Measurements from ENCODE around the gene COL1A1. TPM values are rescaled to one million over a fixed set of nuclear protein-coding genes. Genes with fewer than 3 reads are reported as not detected.

COL1A1 gene
- total RNA-seq, 1 donor from 2014 or later = under 0.01 TPM

DNA sequence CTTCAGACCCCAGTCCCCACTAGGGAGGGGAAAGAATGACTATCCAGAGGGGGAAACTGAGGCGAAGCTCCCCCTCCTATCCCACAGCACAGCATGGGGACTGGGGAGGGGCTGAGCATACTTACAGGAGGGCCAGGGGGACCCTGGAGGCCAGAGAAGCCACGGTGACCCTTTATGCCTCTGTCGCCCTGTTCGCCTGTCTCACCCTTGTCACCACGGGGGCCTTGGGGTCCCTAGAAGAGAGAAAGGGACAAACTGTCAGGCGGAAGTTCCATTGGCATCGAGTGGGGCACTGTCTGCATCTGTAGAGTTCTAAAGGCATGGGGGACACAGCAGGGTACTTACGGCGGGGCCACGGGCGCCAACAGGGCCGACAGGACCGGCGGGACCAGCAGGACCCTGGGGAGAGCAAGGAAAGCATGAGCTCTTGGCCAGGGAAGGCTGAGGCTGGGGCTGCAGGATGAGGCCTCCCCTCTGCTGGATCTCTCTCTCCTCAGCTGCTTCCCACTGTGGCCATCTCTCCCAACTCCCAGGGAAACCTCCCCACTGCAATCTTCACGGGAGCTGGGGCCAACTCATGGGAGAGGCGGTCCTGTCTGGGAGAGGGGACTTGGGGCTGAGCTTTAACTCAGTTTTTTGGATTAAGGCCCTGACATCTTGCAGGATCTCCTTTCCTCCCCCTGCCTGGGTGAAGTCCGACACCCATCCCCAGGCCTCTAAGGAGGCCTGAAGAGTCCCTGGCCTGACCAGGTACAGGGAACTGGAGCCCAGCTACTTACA is 13.5 kb downstream of the COL1A1 start:
- no peak for DNase-seq (ENCODE audit: low read depth in 2 of 2)

DNA sequence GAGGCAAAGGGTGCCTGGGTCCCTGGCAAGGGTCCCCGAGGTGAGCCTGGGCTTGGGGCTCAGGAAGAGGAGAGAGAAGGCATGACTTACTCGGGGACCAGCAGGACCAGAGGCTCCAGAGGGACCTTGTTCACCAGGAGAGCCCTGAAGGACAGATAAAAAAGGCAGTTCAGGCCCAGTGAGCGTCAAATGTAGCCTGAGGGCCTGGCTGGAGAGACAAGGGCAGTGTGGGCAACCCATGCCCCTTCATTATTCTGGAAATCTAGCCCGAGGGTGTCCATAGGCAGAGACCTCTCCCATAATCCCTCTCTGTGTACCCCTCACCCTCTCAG is 14.1 kb downstream of the COL1A1 start:
- DNase-seq (ENCODE audit: low read depth in 2 of 2) = no peak

DNA sequence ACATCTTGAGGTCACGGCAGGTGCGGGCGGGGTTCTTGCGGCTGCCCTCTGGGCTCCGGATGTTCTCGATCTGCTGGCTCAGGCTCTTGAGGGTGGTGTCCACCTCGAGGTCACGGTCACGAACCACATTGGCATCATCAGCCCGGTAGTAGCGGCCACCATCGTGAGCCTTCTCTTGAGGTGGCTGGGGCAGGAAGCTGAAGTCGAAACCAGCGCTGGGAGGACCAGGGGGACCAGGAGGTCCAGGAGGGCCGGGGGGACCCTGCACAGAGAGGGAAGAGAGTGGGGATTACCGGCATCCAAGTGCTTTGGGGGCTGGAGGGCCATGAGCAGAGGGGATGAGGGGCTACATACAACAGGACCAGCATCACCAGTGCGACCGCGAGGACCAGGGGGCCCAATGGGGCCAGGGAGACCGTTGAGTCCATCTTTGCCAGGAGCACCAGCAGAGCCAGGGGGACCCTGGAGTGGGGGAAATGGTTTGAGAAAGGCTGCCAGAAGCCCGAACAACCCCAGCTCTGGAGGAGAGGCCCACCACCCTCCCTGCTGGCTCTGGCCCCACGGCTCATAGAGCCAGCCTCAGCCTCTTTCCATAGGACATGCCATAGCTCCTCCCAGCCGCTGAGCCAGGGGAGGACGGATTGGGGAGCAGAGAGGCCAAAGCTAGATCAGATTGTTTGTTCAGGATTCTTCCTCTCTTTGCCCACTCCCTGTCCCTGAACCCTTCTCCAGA is 14.6 kb downstream of the COL1A1 start:
- no peak for DNase-seq (ENCODE audit: low read depth in 2 of 2)

DNA sequence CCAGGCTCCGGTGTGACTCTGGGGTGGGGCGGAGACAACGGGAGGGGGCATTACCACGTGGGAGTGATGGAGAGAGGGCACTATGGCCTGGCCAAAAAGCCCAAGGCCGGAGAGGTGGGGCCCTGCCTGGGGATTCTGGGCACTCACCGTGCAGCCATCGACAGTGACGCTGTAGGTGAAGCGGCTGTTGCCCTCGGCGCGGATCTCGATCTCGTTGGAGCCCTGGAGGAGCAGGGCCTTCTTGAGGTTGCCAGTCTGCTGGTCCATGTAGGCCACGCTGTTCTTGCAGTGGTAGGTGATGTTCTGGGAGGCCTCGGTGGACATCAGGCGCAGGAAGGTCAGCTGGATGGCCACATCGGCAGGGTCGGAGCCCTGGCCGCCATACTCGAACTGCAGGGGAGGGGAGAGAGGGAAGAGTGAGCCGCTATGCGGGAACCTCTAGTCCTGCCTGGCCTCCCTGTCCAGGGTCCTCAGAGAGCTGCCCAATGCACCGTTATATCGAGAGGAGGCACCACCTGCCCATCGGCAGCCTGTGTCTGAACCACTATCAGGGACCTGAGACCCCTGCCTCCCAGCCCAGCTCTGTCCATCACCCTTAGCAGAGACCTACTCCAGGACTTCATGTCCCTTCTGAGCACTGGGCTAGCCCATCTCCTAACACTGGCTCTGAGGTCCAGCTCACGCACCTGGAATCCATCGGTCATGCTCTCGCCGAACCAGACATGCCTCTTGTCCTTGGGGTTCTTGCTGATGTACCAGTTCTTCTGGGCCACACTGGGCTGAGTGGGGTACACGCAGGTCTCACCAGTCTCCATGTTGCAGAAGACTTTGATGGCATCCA is 15.6 kb downstream of the COL1A1 start:
- DNase-seq (ENCODE audit: low read depth in 2 of 2) = no peak

DNA sequence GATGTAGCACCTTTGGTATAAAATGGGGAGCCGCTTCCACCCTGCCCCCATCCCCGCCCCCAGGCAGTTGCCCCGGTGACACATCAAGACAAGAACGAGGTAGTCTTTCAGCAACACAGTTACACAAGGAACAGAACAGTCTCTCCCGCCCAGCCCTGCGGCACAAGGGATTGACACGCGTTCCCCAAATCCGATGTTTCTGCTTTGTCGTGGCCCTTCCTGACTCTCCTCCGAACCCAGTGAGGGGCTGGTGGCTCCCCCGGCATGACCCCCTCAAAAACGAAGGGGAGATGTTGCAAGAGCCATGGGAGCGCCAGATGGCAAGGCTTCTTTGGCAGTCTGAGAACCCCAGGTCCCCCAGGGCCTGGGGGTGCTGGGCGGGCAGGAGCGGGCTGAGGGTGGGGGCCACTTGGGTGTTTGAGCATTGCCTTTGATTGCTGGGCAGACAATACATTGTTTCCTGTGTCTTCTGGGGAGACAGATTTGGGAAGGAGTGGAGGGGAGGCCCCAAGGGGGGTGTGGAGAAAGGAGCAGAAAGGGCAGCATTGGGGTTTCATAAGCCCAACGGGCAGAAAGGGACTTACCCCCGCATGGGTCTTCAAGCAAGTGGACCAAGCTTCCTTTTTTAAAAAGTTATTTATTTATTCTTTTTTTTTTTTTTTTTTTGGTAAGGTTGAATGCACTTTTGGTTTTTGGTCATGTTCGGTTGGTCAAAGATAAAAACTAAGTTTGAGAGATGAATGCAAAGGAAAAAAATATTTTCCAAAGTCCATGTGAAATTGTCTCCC is 16.6 kb downstream of the COL1A1 start:
- no peak for DNase-seq (ENCODE audit: low read depth in 2 of 2)

DNA sequence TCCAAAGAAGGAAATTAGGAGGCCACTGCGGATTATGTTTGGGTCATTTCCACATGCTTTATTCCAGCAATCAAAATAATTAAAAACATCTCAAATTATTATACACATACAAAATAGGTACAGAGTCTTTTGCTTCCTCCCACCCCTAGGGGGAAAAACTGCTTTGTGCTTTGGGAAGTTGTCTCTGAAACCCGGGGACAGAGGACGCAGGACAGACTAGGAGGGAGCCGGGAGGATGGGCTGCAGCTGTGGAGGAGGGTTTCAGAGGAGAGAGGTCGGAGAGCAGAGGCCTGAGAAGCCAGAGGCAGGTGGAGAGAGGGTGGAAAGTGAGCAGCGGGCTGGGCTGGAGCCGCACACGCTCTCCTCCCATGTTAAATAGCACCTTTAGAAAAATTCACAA is 17.4 kb downstream of the COL1A1 start:
- no peak for DNase-seq (ENCODE audit: low read depth in 2 of 2)

DNA sequence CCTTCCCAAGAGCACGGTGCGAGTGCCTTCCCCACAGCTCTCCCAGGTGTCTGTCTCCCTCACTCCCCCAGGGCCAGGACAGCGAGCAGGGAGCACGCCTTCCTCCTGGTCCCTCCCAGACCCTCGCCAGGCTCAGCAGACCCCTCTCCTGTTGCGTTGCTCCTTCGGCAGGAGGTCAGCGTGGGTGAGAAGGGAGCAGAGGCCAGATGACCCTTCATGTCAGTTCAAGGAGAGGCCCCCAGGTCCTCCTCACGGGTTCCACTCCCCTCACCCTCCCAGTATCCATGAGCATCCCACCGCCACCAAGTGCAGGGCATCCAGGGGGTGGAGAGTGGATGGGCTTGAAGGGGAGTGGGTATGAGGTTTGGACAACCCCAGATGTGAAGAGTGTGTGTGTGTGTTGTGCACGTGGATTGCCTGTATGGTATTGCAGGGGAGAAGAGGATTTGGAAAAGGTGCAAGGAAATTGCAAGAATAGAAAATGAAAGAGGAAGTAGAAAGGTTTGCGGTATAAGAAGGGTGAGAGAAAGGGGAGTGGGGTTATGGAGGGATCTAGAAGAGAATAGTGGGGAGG is 17.9 kb downstream of the COL1A1 start:
- no peak for DNase-seq (ENCODE audit: low read depth in 2 of 2)

DNA sequence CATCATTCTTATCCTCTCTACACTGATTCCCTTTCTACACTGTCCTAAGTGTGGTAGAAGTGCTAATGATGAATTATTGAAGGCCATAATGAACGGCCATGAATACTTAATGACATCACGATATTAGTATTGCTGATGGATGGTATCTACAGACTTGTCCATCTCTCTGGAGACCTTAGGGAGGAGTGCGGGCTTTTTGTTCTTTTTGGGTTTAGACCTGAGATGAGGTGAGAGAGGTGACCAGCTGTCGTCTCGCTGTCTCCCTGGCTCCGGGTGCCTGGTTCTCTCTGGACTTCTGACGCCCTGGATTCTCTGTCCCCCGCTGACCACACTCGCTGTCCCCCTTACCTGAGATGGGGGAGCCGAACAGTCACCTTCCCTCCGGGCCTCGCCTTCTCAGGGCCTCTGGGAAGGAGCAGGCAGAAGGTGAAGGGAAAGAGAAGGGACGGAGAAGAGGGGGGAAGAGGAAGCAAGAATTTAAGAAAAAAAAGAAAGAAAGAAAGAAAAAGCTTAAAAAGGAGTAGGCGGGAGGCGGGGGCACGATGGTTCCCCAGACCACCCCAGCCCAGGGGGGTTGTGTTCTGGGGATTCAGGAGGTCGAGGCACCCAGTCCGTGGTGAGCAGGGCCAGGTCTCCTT is 18.5 kb downstream of the COL1A1 start:
- no peak for DNase-seq (ENCODE audit: low read depth in 2 of 2)

DNA sequence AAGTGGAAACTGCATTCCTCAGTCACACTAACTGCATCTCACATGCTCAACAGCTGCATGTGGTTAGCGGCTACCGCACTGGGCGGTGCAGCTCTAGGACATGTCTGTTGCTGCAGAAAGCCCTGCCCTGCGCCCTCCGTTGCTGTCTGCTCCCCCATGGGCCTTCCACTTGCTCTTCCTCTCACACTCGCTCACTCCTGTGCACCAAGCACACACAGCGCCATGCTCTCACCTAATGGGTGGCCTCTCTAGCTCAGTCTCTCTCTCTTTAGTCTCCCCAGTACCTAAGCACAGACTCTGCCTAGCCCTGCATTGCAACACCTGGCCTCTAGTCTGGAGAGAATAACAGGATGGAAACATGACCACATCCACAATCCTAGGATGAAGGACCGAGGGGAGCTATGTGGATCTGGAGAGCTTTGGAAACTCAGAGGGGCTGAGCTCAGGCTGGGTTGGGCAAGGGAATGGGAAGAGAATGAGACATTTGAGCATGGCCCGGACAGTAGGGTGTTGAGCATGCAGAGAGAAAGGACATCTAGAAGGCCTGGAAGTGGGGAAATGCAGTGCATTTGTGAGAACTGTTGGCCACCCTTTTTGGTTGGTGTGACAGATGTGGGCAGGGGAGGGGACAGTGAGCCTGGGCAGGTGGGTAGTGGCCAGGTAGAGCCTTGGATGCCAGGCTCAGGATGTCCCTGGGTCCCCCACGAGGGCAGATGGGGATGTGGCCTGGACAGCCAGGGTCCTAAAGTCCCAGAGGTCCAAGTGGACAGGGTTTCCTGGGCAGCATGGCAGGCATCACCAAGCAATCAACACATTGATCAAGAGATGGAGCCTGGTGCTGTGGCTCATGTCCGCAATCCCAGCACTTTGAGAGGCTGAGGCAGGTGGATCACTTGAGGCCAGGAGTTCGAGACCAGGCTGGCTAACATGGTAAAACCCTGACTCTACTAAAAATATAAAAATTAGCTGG is 19.6 kb downstream of the COL1A1 start:
- no peak for DNase-seq (ENCODE audit: low read depth in 2 of 2)

DNA sequence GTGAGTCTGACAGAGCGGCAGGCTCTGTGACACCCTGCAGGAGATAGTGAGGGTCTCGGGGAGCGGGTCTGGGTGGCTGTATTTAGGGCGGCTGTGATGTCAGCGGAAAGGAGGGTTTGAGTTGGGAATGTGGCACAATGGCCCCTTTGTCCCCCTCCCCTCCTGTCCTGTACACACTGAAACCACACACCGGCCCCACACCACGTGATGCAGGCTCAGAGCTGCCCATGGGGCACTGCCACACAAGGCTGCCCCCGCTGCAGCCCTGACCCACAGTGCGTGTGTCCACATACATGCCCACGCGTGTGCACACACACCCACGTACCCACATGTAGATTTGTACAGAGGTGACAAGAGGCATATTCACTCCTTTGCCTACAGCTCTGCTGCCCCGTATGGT is 20.3 kb downstream of the COL1A1 start:
- no peak for DNase-seq (ENCODE audit: low read depth in 2 of 2)

DNA sequence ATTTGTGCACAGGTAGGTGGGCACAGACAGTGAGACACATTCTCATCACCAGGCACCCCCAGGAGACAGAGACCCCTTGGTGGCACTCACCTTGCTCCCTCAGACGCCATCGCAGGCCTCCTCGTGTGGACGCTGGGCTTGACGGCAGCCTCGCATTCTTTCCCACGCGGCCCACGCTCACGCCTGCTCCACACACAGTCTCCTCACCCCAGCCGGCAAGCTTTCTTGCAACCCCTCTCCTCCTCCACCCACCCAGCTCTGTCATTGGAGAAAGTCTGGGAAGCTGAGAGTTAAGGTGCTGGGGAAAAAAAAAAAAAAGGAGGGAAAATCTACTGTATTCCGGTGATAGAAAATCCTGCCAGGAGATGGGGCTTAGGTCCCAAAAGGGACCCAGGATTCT is 20.8 kb downstream of the COL1A1 start:
- no peak for DNase-seq (ENCODE audit: low read depth in 2 of 2)

DNA sequence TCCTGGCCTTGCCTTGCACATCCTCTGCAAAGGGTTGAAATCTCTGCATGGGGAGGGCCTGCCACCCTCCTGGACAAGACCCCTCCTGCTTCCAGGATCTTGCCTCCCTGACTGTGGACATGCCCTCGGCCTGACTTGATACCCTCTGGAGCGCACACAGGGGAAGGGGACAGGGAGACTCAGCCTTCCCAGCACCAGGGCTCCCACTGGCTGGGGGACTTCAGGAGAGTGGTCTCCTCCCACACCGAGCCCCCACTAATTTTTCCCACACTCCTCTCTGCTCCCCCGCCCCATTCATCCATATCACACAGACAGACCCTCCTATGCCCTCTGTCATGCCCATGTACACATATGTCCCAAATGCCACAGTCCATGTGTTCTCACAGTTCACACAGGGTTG is 21.3 kb downstream of the COL1A1 start:
- DNase-seq (ENCODE audit: low read depth in 2 of 2) = no peak

DNA sequence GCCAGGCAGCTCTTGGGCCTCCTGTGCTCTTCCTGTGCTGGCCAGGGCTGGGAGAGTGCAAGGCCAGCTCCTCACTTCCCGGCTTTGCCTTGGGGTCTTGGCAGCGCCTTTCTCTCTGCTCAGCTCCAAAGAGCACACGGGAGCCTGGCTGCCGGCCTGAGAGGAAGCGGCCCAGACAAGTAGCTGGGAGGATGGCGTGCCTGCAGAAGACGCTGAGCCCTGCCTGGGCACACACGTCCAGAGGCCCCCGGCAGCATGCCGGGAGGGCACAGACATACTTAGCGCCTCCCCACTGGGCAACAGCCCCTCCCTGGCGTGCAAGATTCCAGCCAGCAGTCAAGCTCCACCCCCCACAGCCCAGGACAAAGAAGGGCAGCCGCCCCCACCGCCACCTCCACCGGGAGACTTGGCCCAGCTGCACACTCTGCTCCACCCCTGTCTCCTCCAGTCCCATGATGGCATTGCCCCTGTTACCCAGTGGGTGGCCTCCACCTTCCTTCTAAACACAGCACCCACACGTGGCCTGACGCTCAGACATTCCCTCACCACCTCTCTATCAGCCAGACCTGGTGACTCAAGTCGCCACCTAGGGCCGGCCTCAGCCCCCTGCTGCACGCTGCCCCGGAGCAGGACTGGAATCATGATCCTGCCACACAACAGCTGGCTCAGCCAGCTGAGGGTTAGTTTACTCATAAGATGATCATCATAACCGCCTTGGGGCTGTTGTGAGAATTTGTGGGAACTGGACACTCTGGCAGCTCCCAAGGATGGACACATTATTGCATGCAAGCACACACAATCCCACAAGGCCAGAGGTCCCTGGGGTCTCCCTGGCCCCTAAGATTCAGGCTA is 23.2 kb downstream of the COL1A1 start:
- DNase-seq (ENCODE audit: low read depth in 2 of 2) = peak; percentile 20 to 80

DNA sequence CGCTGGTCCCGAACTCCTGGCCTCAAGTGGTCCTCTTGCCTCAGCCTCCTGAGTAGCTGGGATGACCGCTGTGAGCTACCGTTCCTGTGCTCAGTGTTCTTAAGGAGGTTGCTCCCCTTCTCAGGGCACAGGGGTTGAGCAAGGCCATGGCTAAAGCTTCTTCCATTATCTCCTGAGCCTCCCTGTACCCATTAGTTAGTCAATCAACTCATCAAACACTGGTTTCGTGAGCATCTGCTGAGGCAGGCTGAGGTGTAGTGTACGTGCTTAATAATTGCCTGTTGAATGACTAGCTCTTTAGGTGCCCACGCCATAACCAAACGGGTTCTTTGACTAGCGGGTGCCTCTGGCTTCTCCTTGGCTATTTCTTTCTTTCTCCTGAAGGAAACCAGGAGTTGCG is 24.0 kb downstream of the COL1A1 start:
- DNase-seq (ENCODE audit: low read depth in 2 of 2) = no peak

DNA sequence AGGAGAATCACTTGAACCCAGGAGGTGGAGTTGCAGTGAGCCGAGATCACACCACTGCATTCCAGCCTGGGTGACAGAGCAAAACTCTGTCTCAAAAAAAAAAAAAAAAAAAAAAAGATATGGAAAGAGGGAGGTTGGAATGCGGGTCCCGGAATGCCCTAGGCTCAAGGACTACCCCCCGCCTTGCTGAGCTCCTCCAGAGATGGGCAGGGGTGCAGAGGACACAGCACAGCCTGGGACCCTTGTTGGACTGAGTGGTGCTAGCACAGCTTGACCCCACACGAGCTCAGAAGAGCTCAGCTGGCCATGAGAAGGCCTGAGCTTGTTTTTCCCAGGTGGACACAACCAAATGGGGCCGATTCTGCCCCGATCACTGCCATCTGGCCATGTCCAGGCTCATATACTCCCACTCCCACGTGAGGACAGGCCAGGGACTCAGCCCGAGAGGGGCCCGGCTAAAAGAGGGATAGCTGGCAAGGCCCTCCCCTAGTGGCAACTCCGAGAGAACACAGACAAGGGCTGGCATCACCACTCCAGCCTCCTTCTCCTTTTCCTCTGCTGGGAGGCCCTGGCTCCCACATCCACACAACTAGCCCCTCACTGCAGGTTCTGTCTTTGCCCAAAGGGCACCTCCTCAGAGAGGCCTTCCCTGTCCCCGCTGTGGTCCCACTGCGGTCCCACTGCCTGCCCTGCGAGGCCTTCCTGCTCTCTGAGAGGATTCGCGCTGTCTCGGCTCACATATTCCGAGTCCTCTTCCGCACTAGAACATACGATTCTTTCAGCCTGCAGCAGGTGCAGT is 24.7 kb downstream of the COL1A1 start:
- DNase-seq (ENCODE audit: low read depth in 2 of 2) = no peak

DNA sequence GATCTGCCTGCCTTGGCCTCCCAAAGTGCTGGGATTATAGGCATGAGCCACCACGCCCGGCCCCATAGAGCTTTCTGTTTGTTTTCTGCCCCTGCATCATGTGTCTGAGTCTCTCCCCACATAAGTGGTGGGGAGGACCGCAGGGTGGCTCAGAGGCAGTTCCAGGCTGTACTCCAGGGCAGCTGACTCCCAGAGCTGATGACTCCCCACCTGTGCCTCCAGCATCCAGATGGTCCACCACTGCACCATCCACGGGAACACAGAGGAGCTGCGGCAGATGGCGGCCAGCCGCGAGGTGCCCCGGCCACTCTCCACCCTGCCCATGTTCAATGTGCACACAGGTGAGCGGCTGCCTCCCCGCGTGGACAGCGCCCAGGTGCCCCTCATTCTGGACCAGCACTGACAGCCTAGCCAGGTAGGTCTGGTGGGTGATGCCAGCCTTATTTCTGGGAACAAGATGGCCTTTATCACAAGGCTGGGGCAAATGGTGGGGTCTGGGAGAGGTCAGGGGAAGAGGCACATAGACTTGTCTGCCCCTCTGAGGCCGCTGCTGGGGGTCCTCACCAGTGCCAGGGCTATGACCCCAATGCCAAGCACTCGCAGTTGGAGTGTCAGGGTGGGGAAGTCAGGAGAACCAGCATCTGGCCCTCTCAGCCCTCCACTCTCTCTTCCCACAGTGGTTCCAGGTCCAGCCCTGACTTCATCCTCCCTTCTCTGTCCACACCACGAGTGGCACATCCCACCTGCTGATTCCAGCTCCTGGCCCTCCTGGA is 26.2 kb downstream of the COL1A1 start:
- no peak for DNase-seq (ENCODE audit: low read depth in 2 of 2)

DNA sequence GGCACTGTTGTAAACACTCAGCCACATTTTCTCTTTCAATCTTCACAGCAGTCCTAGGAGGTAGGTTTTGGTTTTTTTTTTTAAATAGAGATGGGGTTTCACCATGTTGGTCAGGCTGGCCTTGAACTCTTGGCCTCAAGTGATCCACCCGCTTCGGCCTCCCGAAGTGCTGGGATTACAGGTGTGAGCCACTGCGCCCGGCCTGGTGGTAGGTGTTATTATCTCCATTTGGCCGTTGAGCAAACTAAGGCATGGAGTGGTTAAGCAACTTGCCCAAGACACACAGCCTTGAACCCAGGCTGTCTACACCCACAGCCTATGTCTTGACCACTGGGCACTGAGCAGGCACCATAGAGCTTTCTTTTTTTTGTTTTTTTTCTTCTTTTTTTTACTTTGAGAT is 27.0 kb downstream of the COL1A1 start:
- no peak for DNase-seq (ENCODE audit: low read depth in 2 of 2)

Measured in dermis microvascular lymphatic vessel endothelial cell (primary cell).